Lower lobe of right lung (tissue), 2 donors: ENCODE measurements around the gene PHACTR2. TPM values are rescaled to one million over a fixed set of nuclear protein-coding genes. Genes with fewer than 3 reads are reported as not detected.
"Not testable (repeated sequence)": the region's sequence is repeated elsewhere in the genome, so short reads cannot be mapped to it uniquely, and the experiment has no call there.

Experiments
- ATAC-seq, 2 donors: fragments of 200-7000 bp; cut with Tn5 transposase; one replicate each; pipeline ENCODE4 v1.9.1; 2020 to 2022; ENCODE audit warnings: mild to moderate bottlenecking in 2 of 2, moderate library complexity in 2 of 2
- DNase-seq: peaks from one replicate; pipeline ENCODE4 v3.0.0-alpha.2; 2020
- H3K27ac ChIP-seq: fragments of 200-600 bp; one replicate; pipeline ENCODE4 v1.8.0; 2022
- H3K27me3 ChIP-seq: fragments of 200-600 bp; one replicate; pipeline ENCODE4 v1.8.0; 2022; ENCODE audit warnings: low read depth
- H3K36me3 ChIP-seq: fragments of 200-600 bp; one replicate; pipeline ENCODE4 v1.8.0; 2022; ENCODE audit warnings: mild to moderate bottlenecking
- H3K4me1 ChIP-seq: fragments of 200-600 bp; one replicate; pipeline ENCODE4 v1.8.0; 2022
- H3K4me3 ChIP-seq: fragments of 200-600 bp; one replicate; pipeline ENCODE4 v1.8.0; 2022; ENCODE audit warnings: mild to moderate bottlenecking
- H3K9me3 ChIP-seq: fragments of 200-600 bp; one replicate; pipeline ENCODE4 v1.8.0; 2022
- intact Hi-C: fragments of 100-400 bp; cut with DNase I; formaldehyde crosslinking; loops from one replicate; pipeline ENCODE4 v1.11.0; 2022
- total RNA-seq: library from RNA; stranded (reverse); fragmentation: NEBNext Ultra II Directional; extraction: Animal tissue kit (Norgen Biotek cat#: 25700); gene quantifications from one replicate; pipeline ENCODE4 v1.2.1, GENCODE V29; 2021
- TF ChIP-seq, protein P1 (sequence below): fragments of 200-600 bp; IDR thresholded peaks from one replicate; pipeline ENCODE4 v1.8.0; 2022; ENCODE audit warnings: antibody characterized with exemption, mild to moderate bottlenecking
- donor health status: DM: no; HTN: yes; CAD: no; lungs with severe emphysema.

PHACTR2 gene
- total RNA-seq, 1 donor from 2014 or later = 115 TPM

DNA sequence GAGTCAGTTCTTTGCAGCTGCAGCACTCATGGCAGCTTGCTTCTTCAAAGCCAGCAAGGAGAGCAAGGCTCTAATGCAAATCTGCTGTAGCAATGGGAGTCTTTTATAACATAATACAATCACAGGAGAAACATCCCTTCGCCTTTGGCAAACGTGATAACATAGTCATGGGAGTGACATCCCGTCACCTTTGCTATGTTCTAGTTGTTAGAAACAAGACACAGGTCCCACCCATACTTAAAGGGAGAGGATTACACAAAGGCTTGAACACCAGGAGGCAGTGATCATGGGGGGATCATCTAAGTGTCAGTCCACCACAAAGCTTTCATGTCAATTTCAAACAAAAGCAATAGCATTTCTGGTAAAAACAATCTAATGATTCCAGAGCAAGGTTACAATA, 40.1 kb upstream of the PHACTR2 start:
- Histone ChIP-seq H3K4me1 (no peaks in the 10 kb centered on the region), H3K36me3 (no peaks in the 10 kb centered on the region), H3K27me3 (no peaks in the 10 kb centered on the region), H3K9me3 (no peaks in the 10 kb centered on the region), H3K4me3 (no peak overlapping the region), H3K27ac (no peak overlapping the region)
- TF ChIP-seq, protein P1, sequence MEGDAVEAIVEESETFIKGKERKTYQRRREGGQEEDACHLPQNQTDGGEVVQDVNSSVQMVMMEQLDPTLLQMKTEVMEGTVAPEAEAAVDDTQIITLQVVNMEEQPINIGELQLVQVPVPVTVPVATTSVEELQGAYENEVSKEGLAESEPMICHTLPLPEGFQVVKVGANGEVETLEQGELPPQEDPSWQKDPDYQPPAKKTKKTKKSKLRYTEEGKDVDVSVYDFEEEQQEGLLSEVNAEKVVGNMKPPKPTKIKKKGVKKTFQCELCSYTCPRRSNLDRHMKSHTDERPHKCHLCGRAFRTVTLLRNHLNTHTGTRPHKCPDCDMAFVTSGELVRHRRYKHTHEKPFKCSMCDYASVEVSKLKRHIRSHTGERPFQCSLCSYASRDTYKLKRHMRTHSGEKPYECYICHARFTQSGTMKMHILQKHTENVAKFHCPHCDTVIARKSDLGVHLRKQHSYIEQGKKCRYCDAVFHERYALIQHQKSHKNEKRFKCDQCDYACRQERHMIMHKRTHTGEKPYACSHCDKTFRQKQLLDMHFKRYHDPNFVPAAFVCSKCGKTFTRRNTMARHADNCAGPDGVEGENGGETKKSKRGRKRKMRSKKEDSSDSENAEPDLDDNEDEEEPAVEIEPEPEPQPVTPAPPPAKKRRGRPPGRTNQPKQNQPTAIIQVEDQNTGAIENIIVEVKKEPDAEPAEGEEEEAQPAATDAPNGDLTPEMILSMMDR = no peak
- no peak for DNase-seq
- intact Hi-C loops = no loop called here
- no peak for ATAC-seq

DNA sequence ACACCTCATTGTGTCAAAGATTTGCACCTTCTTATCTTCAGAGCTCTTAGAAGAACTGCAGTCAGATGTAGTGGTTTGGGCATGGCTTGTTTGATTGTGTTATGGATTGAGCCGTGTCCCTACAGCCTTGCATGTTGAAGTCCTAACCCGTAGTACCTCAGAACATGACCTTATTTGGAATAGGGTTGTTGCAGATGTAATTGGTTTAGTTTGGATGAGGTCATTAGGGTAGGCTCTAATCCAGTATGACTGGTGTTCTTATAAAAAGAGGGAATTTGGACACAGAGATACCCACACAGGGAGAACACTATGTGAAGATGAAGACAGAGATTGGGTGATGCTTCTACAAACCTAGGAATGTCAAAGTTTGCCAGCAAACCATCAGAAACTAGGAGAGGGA, 35.4 kb upstream of the PHACTR2 start:
- intact Hi-C loops = no loop called here
- TF ChIP-seq, protein P1 = no peak
- ATAC-seq = no peak

DNA sequence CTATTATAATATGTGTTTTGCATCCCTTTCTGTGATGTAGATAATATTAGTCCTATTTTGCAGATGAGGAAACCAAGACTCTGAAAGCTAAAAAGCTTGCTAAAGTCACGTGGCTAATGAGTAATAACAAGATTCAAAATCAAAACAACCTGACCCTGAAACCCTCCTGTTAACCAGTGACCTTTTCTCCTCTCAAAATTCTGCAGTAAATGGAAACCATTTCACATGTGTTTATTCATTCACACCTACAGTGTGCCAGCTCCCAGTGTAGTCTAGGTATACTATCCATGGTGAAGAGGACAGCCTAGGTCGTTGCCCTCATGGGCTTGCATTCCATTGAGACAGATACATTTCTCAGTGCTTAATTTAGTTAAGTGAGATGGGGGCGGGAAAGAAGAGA, 30.6 kb upstream of the PHACTR2 start:
- no peak overlapping the region for H3K4me3 ChIP-seq
- H3K27me3 ChIP-seq = no peaks in the 10 kb centered on the region
- H3K9me3 ChIP-seq = no peaks in the 10 kb centered on the region
- DNase-seq (no peak), ATAC-seq (no peak)
- intact Hi-C loops = no loop called here
- no peak overlapping the region for H3K27ac ChIP-seq
- no peaks in the 10 kb centered on the region for H3K4me1 ChIP-seq
- TF ChIP-seq, protein P1 = no peak
- H3K36me3 ChIP-seq = no peaks in the 10 kb centered on the region

More for the DNA sequence above, 35.4 kb upstream of the PHACTR2 start:
- DNase-seq = no peak
- Histone ChIP-seq H3K9me3 (no peaks in the 10 kb centered on the region), H3K4me1 (no peaks in the 10 kb centered on the region), H3K27me3 (no peaks in the 10 kb centered on the region), H3K27ac (no peak overlapping the region), H3K36me3 (no peaks in the 10 kb centered on the region), H3K4me3 (no peak overlapping the region)

DNA sequence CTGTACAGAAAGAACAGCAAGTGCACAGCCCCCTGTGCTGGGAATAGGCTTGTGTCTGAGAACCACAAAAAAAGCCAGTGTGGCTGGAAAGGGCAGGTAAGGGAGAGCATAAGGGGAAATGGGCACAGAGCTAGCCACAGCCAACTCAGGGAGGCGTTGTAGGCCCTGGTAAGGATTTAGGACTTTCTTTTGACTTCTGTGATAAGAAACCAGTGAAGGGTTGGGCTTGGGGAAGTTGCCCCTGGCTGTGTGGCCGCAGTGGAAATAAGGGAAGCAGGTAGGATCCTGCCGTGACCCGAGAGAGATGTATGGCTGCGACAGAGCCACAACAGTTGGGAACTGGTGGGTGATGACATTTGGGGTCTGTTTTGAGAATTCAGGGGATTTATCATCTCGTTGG, 30.0 kb upstream of the PHACTR2 start:
- Histone ChIP-seq H3K4me1 (no peaks in the 10 kb centered on the region), H3K4me3 (no peak overlapping the region), H3K36me3 (no peaks in the 10 kb centered on the region), H3K27me3 (no peaks in the 10 kb centered on the region), H3K9me3 (no peaks in the 10 kb centered on the region), H3K27ac (no peak overlapping the region)
- DNase-seq (no peak), ATAC-seq (no peak)
- TF ChIP-seq, protein P1 = no peak
- intact Hi-C loops = no loop called here

DNA sequence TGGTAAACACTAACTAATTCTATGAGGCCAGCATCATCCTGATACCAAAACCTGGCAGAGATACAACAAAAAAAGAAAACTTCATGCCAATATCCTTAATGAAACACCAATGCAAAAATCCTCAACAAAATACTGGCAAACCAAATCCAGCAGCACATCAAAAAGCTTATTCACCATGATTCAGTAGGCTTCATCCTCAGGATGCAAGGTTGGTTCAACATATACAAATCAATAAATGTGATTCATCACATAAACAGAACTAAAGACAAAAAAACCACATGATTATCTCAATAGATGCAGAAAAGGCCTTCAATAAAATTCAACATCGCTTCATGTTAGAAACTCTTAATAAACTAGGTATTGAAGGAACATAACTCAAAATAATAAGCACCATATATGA, 28.4 kb upstream of the PHACTR2 start:
- ATAC-seq, intact Hi-C loops: not testable (repeated sequence)

DNA sequence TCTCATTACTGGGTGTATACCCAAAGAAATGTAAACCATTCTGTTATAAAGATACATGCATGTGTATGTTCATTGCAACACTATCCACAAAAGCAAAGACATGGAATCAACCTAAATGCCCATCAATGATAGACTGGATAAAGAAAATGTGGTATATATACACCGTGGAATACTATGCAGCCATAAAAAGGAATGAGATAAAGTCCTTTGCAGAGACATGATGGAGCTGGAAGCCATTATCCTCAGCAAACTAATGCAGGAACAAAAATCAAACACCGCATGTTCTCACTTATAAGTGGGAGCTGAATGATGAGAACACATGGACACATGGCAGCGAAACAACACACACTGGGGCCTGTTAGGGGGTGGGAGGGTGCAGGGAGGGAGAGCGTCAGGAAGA, 26.4 kb upstream of the PHACTR2 start:
- DNase-seq, ATAC-seq, H3K36me3 ChIP-seq, H3K9me3 ChIP-seq, H3K4me3 ChIP-seq, H3K27me3 ChIP-seq, intact Hi-C loops, H3K27ac ChIP-seq, H3K4me1 ChIP-seq: not testable (repeated sequence)

More for the DNA sequence above, 28.4 kb upstream of the PHACTR2 start:
- not testable (repeated sequence) for DNase-seq, H3K4me1 ChIP-seq, H3K9me3 ChIP-seq, H3K4me3 ChIP-seq, H3K27ac ChIP-seq, H3K36me3 ChIP-seq, H3K27me3 ChIP-seq

DNA sequence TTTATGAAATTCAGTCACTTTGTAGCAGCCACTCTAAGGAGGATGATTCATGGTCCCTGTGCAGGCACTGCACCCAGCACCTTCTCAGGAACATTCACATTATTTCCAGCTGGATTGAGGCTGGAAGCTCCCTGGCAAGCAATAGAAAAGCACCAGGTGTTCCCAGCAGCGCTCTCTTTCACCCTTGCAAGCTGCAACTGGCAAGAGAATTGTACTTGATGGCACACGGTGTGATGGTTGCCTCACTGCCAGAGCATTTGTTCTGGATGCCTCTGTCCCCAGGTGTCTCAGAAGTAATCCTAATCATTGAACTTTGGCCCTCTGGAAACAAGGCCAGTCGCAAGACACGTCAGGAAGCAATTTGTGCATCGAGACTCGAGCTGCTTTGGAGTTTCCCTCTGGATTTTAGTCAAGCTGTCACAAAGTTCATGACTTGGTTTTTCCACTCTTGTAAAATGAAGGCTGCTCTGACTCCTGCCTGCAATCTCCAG, 24.9 kb upstream of the PHACTR2 start:
- H3K36me3 ChIP-seq = no peaks in the 10 kb centered on the region
- no peak for DNase-seq
- H3K9me3 ChIP-seq = no peaks in the 10 kb centered on the region
- intact Hi-C loops = no loop called here
- no peak for ATAC-seq
- H3K4me3 ChIP-seq = no peak overlapping the region
- H3K27ac ChIP-seq = no peak overlapping the region
- TF ChIP-seq, protein P1 = no peak
- no peaks in the 10 kb centered on the region for H3K4me1 ChIP-seq
- no peaks in the 10 kb centered on the region for H3K27me3 ChIP-seq
